ENCODE data around the gene MBD6.

DNA sequence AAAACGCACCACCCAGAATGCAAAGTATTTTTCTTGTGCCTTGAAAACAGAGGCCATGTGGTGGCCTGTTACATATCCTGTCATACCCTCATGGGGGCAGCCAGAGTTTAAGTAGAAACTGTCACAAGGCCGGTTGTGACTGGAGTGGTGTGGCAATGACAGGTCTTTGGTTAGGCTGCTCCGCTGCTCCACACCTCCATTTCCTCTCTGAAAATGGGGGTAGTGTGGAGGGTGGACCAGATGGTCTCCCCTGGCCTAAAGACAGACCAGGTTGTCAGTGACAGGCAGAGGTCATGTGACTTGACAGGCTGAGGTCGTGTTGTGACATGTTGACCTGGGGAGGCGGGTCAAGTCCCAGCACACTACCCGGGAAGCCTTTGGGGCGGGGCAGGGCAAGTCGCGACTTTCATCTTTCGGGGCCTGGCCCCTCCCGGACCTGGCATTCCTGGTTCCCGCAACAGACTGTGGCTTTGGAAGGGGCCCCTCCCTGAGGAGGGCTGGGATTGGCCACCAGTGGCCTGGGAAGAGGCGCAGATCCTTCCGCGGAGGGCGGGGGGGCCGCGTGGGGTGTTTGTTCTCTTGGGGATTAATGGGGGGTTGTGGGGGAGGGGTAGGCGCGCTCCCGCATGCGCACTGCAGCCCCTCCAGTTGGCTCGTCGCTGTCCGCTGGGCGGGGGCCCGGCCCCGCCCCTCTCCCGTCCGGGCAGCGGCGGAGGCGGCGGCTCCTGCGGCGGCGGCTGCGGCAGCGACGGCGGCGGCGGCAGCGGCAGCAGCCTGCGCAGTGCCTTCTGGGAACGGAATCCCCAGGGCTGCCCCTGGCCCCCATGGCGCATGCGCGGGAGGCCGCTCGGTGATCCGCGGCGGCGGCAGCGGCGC, at the start of gene MBD6:
- TF ChIP-seq, protein P1, sequence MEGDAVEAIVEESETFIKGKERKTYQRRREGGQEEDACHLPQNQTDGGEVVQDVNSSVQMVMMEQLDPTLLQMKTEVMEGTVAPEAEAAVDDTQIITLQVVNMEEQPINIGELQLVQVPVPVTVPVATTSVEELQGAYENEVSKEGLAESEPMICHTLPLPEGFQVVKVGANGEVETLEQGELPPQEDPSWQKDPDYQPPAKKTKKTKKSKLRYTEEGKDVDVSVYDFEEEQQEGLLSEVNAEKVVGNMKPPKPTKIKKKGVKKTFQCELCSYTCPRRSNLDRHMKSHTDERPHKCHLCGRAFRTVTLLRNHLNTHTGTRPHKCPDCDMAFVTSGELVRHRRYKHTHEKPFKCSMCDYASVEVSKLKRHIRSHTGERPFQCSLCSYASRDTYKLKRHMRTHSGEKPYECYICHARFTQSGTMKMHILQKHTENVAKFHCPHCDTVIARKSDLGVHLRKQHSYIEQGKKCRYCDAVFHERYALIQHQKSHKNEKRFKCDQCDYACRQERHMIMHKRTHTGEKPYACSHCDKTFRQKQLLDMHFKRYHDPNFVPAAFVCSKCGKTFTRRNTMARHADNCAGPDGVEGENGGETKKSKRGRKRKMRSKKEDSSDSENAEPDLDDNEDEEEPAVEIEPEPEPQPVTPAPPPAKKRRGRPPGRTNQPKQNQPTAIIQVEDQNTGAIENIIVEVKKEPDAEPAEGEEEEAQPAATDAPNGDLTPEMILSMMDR (IDR thresholded peaks at IDR 0.05; ENCODE audit: insufficient read depth, low read length): no peak
- TF ChIP-seq, protein P2, sequence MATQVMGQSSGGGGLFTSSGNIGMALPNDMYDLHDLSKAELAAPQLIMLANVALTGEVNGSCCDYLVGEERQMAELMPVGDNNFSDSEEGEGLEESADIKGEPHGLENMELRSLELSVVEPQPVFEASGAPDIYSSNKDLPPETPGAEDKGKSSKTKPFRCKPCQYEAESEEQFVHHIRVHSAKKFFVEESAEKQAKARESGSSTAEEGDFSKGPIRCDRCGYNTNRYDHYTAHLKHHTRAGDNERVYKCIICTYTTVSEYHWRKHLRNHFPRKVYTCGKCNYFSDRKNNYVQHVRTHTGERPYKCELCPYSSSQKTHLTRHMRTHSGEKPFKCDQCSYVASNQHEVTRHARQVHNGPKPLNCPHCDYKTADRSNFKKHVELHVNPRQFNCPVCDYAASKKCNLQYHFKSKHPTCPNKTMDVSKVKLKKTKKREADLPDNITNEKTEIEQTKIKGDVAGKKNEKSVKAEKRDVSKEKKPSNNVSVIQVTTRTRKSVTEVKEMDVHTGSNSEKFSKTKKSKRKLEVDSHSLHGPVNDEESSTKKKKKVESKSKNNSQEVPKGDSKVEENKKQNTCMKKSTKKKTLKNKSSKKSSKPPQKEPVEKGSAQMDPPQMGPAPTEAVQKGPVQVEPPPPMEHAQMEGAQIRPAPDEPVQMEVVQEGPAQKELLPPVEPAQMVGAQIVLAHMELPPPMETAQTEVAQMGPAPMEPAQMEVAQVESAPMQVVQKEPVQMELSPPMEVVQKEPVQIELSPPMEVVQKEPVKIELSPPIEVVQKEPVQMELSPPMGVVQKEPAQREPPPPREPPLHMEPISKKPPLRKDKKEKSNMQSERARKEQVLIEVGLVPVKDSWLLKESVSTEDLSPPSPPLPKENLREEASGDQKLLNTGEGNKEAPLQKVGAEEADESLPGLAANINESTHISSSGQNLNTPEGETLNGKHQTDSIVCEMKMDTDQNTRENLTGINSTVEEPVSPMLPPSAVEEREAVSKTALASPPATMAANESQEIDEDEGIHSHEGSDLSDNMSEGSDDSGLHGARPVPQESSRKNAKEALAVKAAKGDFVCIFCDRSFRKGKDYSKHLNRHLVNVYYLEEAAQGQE (IDR thresholded peaks at IDR 0.05; ENCODE audit: insufficient replicate concordance, low read depth): peak; percentile 24

All from HL-60 (cell line).